Fibroblast of the conjunctiva (primary cell): ENCODE measurements around the gene MAP2K5.
"Not testable (repeated sequence)": the region's sequence is repeated elsewhere in the genome, so short reads cannot be mapped to it uniquely, and the experiment has no call there.

Experiments
- DNase-seq: peaks from one replicate; pipeline ENCODE4 v3.0.0-alpha.2; 2010; ENCODE audit warnings: low read depth

The MAP2K5 gene

DNA sequence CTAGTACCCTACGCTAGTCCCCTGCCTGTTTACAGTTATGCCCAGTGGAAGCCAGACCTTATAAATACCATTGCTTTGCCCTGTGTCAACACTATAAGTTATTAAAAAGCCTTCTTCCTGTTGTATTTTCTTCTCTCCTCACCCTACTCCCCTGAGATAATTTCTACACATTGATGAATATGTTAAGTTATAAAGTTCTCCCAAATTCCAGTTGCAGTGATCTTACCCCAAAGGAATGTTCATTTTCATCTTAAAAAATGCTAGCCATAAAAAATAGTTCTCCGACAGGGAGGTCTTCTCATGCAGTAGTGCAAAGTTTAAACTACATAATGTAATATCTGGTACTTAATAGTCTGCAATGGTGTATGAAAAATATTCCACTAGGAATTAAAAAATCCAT is 58.6 kb downstream of the MAP2K5 start:
- DNase-seq: no peak

DNA sequence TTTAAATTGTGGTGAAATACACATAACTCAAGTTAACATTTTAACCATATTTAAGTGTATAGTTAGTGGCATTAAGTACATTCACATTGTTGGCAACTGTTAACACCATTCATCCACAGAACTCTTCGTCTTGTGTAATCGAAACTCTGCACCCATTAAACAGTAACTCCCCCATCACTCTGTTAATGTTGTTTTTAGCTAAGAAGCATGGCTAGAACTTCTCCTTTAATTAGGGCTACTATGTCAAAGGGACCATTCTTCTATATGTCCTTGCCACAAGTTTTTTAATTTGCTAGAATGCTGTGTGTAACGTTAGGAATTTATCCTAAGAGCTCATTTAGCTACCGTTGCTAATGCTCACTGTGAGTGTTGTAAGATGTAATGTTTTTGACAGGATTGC is 60.6 kb downstream of the MAP2K5 start:
- DNase-seq: no peak

DNA sequence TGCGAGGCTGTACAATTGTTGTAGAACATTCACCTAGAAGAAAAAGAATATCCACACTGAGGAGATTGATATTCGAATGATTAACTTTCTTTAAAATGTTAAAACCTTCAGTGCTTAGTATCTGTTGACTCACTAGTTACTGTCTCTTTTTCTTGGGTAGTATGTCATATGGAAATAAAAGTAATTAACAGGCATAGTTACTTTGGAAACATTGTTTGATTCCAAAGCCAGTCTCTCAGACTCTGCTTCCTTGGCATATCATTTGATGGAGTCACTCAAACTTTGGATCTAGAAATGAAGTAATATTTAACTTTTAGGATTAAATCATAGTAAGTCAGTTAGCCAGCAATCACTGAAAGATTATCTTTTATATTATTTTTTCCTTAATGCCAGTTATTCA is 63.4 kb downstream of the MAP2K5 start:
- DNase-seq: no peak

- DNase-seq: no peak
Measured at GRCh38 chr15:67606742-67607141, 64.2 kb downstream of the MAP2K5 start.

DNA sequence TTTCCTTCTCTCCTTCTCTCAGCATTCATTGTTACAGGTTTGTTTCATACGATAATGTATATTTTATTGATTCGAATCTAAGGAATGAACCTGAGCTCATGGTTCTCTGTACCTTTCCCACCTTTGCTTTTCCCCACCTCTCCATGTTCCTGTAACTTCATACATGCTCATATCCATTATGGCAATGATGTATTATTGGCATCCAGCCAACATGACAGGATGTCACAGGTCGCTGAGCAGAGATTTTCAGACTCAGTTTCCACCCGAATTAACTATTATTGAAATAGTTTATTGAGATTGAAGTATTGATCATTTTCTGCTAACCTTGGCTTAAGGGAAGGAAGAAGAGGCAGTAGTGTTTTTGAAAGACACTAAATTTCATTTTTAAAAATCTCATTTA is 64.8 kb downstream of the MAP2K5 start:
- no peak for DNase-seq

GRCh38 chr15:67607959-67608637 is 65.6 kb downstream of the MAP2K5 start:
- DNase-seq: no peak

DNA sequence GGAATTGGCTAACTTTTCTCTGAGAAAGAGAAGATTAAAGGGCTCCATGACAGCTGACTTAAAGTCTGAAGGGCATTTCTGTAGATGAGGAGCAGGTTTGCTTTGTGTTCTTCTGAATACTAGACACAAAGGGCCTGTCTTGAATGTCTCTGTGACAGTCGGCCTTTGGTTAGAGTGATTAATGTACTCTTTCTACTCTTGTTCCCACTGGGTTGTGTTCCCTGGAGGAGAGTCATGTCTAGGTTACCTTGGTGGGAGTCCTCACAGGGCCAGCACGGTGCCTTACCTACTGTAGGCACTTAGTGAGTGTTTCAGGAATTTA is 66.1 kb downstream of the MAP2K5 start:
- DNase-seq: no peak

- DNase-seq: no peak
Measured at GRCh38 chr15:67611370-67612369, 69.2 kb downstream of the MAP2K5 start.

- no peak for DNase-seq
Measured at GRCh38 chr15:67613211-67613610, 70.7 kb downstream of the MAP2K5 start.

DNA sequence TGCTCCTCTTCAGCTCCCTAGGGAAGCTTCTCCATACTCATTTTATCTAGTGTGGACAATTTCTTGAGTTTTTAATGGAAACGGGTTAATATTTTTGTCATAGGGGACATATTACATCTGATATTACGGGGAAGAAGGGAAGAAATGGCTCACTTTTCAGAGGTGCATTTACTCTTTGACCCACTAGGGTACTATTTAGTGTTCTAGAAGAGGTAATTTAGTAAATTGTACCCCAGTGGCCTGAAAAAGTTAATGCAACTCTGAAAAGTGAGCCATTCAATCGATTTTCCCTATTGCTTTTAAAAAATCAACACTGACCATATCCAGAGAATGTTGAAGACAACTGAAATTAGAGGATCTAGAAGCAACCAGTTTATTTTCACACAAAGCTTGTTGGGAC is 71.2 kb downstream of the MAP2K5 start:
- DNase-seq: no peak

- DNase-seq: not testable (repeated sequence)
Measured at GRCh38 chr15:67615131-67615534, 72.6 kb downstream of the MAP2K5 start.

DNA sequence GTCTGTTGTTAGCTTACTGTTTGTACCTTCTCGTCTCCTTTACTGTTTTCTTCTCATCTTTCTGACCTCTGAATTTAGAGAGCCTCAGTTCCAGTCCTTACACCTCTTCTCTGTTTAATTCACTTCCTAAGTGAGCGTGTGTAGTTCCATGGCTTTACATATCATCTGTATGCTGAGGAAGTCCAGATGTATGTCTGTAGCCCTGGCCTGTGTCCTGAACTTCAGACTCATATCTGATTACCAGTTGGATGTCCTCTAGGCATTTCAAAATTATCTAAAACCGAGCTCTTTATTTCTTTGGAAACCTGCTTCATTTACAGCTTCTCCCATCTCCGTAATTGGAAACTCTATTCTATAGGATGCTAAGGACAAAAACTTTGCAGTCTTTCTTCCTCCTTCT is 75.8 kb downstream of the MAP2K5 start:
- DNase-seq: no peak

GRCh38 chr15:67622110-67622509 is 79.6 kb downstream of the MAP2K5 start:
- DNase-seq: no peak

DNA sequence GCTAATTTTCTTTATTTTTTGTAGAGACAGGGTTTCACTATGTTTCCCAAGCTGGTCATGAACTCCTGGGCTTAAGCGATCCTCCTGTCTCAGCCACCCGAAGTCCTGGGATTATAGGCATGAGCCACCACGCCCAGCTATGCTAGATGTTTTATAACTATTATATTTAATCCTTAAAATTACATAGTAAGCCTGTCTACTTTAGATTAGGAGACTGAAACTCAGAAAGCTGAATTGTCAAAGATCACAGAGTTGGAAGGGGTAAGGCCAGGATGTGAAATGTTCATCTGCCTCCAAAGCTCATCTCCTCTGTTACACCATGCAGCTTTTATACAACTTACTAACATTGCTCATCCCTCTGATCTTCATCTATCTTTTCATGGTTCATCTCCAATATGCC is 89.8 kb downstream of the MAP2K5 start:
- no peak for DNase-seq

GRCh38 chr15:67635950-67636349 is 93.4 kb downstream of the MAP2K5 start:
- DNase-seq: not testable (repeated sequence)

- no peak for DNase-seq
Measured at GRCh38 chr15:67639591-67639990, 97.1 kb downstream of the MAP2K5 start.

DNA sequence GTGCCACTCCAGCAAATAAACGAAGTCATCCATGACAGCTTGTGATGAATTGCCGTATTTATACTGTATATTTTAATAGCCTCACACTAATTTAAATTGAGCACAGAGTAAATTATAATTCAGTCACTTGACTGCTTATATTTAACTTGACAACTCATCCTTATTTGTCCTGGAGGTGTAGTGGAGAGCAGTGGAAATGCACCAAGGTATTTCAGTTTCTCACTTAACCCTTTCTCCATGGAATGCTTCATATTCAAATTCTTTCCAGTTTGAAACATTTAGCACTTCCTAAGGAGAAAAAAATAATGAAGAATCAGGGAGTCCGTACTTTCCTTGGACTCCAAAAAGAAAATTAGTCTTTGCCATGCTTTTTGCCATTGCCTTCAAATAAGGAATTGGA is 99.0 kb downstream of the MAP2K5 start:
- DNase-seq: no peak

- no peak for DNase-seq
Measured at GRCh38 chr15:67646847-67647246, 104.3 kb downstream of the MAP2K5 start.

GRCh38 chr15:67652586-67652985 is 110.1 kb downstream of the MAP2K5 start:
- no peak for DNase-seq

DNA sequence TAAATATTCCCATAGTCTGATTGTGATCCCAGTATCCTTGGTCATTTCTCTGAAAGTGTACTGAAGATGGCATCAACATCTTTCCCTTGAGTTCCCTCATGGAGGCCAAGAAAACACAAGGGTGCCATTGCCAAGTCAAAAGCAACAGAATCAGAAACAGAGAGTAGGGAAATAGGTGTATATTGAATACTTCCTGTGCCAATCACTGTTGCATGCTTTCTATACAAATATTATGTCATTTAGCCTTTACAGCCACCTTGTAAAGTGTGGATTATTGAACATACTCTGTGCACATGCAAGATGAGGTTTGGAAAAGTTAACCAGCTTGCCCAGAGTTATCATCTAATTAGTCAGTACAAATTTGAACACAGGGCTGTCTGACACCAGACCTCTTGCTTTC is 117.9 kb downstream of the MAP2K5 start:
- DNase-seq: no peak

- no peak for DNase-seq
Measured at GRCh38 chr15:67660874-67661606, 118.5 kb downstream of the MAP2K5 start.

GRCh38 chr15:67670647-67671305 is 128.3 kb downstream of the MAP2K5 start:
- peak; percentile 29 for DNase-seq
